ENCODE data around the gene EEF1G.
"Not testable (repeated sequence)": the region's sequence is repeated elsewhere in the genome, so short reads cannot be mapped to it uniquely, and the experiment has no call there.

The EEF1G gene

GRCh38 chr11:62573592-62574362 is at the start of gene EEF1G:
Gene EEF1G (minus strand): TSS chr11:62573891. CDS start chr11:62573842, 49 bp downstream.
- peak; percentile 97 for DNase-seq (ENCODE audit: low read depth)

- no peak for DNase-seq (ENCODE audit: low read depth)
Measured at GRCh38 chr11:62622476-62623089, 48.9 kb upstream of the EEF1G start.

- peak; percentile 95 for DNase-seq (ENCODE audit: low read depth)
Measured at GRCh38 chr11:62621567-62622470, 48.1 kb upstream of the EEF1G start, which contains the start of gene B3GAT3. Gene B3GAT3 (minus strand): TSS chr11:62621986. CDS start chr11:62621947, 39 bp downstream.

GRCh38 chr11:62621027-62621566 is 47.4 kb upstream of the EEF1G start:
- DNase-seq (ENCODE audit: low read depth), result no peak

GRCh38 chr11:62616957-62617356 is 43.3 kb upstream of the EEF1G start:
- DNase-seq (ENCODE audit: low read depth), result not testable (repeated sequence)

- no peak for DNase-seq (ENCODE audit: low read depth)
Measured at GRCh38 chr11:62615521-62615920, 41.8 kb upstream of the EEF1G start.

GRCh38 chr11:62614275-62614674 is 40.6 kb upstream of the EEF1G start:
- peak; percentile 52 for DNase-seq (ENCODE audit: low read depth)

- DNase-seq (ENCODE audit: low read depth), result no peak
Measured at GRCh38 chr11:62613291-62613778, 39.6 kb upstream of the EEF1G start.

GRCh38 chr11:62612366-62613290 is 38.9 kb upstream of the EEF1G start, which contains the start of the genes EML3 and ROM1:
Gene EML3 (minus strand): TSS chr11:62612775. CDS start chr11:62612457, 318 bp downstream.
Gene ROM1 (plus strand): TSS chr11:62613257. CDS start chr11:62613282, 25 bp downstream.
- DNase-seq (ENCODE audit: low read depth), result peak; percentile 87

GRCh38 chr11:62611705-62612365 is 38.1 kb upstream of the EEF1G start:
- peak; percentile 40 for DNase-seq (ENCODE audit: low read depth)

GRCh38 chr11:62610814-62611704 is 37.4 kb upstream of the EEF1G start:
- no peak for DNase-seq (ENCODE audit: low read depth)

- DNase-seq (ENCODE audit: low read depth), result no peak
Measured at GRCh38 chr11:62610403-62610802, 36.7 kb upstream of the EEF1G start.

- DNase-seq (ENCODE audit: low read depth), result no peak
Measured at GRCh38 chr11:62608776-62609175, 35.1 kb upstream of the EEF1G start.

- no peak for DNase-seq (ENCODE audit: low read depth)
Measured at GRCh38 chr11:62607714-62608113, 34.0 kb upstream of the EEF1G start.

- DNase-seq (ENCODE audit: low read depth), result no peak
Measured at GRCh38 chr11:62605902-62606301, 32.2 kb upstream of the EEF1G start.

- DNase-seq (ENCODE audit: low read depth), result no peak
Measured at GRCh38 chr11:62605467-62605866, 31.8 kb upstream of the EEF1G start.

GRCh38 chr11:62604460-62605120 is 30.9 kb upstream of the EEF1G start:
- no peak for DNase-seq (ENCODE audit: low read depth)

- DNase-seq (ENCODE audit: low read depth), result no peak
Measured at GRCh38 chr11:62603776-62604299, 30.1 kb upstream of the EEF1G start.
